Adipose tissue (tissue), 3 donors: ENCODE measurements around the gene FFAR3. TPM values are rescaled to one million over a fixed set of nuclear protein-coding genes. Genes with fewer than 3 reads are reported as not detected.

Source experiments
- polyA plus RNA-seq, 3 donors: library from polyadenylated mRNA; stranded (reverse); fragments of 200-250 nt; gene quantifications; one replicate each; pipeline ENCODE4 v1.2.3, GENCODE V29; 2013
- donor health status: healthy with polysubstance abuse.
- donor health status: Bipolar disorder and iron deficiency.
- donor health status: healthy.

The FFAR3 gene
- polyA plus RNA-seq, 3 donors, result 0.46 to 1.8 (median 1.8) TPM

Other genes starting within 250 kb of the FFAR3 start
- 10 to 100 TPM in 2 of 3 donors, 1 to 10 TPM in 1; 8.0 to 39.4 (median 33.6) TPM for gene FXYD3, start 242.6 kb upstream of the FFAR3 start, polyA plus RNA-seq
- 10 to 100 TPM in 2 of 3 donors, 1 to 10 TPM in 1; 3.7 to 34.8 (median 20.6) TPM for gene LGI4, start 223.4 kb upstream of the FFAR3 start, polyA plus RNA-seq
- gene FXYD1, start 219.6 kb upstream of the FFAR3 start, polyA plus RNA-seq, result 100 to 1,000 TPM in 1 of 3 donors, 10 to 100 TPM in 1, 1 to 10 TPM in 1; 3.5 to 126 (median 45.3) TPM
- gene FXYD7, start 215.2 kb upstream of the FFAR3 start, polyA plus RNA-seq, result 1 to 10 TPM in 1 of 3 donors, under 1 TPM in 2; 0.12 to 2.4 (median 0.45) TPM
- gene FXYD5, start 203.7 kb upstream of the FFAR3 start, polyA plus RNA-seq, result 100 to 1,000 TPM in 1 of 3 donors, 10 to 100 TPM in 2; 16.0 to 167 (median 93.9) TPM
- not detected for gene FAM187B, start 129.7 kb upstream of the FFAR3 start, polyA plus RNA-seq
- 10 to 100 TPM; 12.9 to 92.4 (median 20.2) TPM for gene LSR, start 109.5 kb upstream of the FFAR3 start, polyA plus RNA-seq
- gene USF2, start 89.5 kb upstream of the FFAR3 start, polyA plus RNA-seq, result 100 to 1,000 TPM in 2 of 3 donors, 10 to 100 TPM in 1; 68.2 to 122 (median 118) TPM
- 10 to 100 TPM in 1 of 3 donors, 1 to 10 TPM in 1, under 1 TPM in 1; 0.34 to 16.3 (median 1.1) TPM for gene HAMP, start 75.9 kb upstream of the FFAR3 start, polyA plus RNA-seq
- under 1 TPM in 1 of 3 donors, not detected in 2; 0.16 TPM for gene MAG, start 66.3 kb upstream of the FFAR3 start, polyA plus RNA-seq
- gene CD22, start 29.3 kb upstream of the FFAR3 start, polyA plus RNA-seq, result 1 to 10 TPM in 1 of 3 donors, under 1 TPM in 2; 0.67 to 2.1 (median 0.88) TPM
- 1 to 10 TPM in 1 of 3 donors, not detected in 2; 2.2 TPM for gene FFAR1, start 10.6 kb upstream of the FFAR3 start, polyA plus RNA-seq
- under 1 TPM in 2 of 3 donors, not detected in 1; 0.06 to 0.90 TPM for gene GPR42, start 12.6 kb downstream of the FFAR3 start, polyA plus RNA-seq
- gene FFAR2, start 89.8 kb downstream of the FFAR3 start, polyA plus RNA-seq, result 1 to 10 TPM in 2 of 3 donors, under 1 TPM in 1; 0.24 to 4.6 (median 4.0) TPM
- under 1 TPM in 2 of 3 donors, not detected in 1; 0.21 to 0.42 TPM for gene KRTDAP, start 132.0 kb downstream of the FFAR3 start, polyA plus RNA-seq
- gene DMKN, start 155.2 kb downstream of the FFAR3 start, polyA plus RNA-seq, result 10 to 100 TPM in 2 of 3 donors, 1 to 10 TPM in 1; 6.8 to 74.3 (median 15.3) TPM
- 1 to 10 TPM in 1 of 3 donors, under 1 TPM in 1, not detected in 1; 0.15 to 1.5 TPM for gene SBSN, start 169.9 kb downstream of the FFAR3 start, polyA plus RNA-seq
- not detected for gene GAPDHS, start 175.0 kb downstream of the FFAR3 start, polyA plus RNA-seq
- gene TMEM147, start 187.2 kb downstream of the FFAR3 start, polyA plus RNA-seq, result 100 to 1,000 TPM in 2 of 3 donors, 10 to 100 TPM in 1; 86.7 to 140 (median 107) TPM
- gene ATP4A, start 205.2 kb downstream of the FFAR3 start, polyA plus RNA-seq, result 10 to 100 TPM in 1 of 3 donors, 1 to 10 TPM in 2; 1.2 to 74.4 (median 2.9) TPM
- gene PMIS2, start 227.7 kb downstream of the FFAR3 start, polyA plus RNA-seq, result not detected